Measurements from ENCODE around the gene HOXC9.
A peak's percentile ranks its signal among the peaks of the same experiment; 100 is the strongest.

HOXC9 gene

GRCh38 chr12:54051874-54052437 is 52.0 kb downstream of the HOXC9 start (continued):
- TF ChIP-seq ZNF777 (tag by site-specific recombination; IDR thresholded peaks at IDR 0.05; ENCODE audit: borderline replicate concordance) = no peak
- TF ChIP-seq GLI4 (tag by site-specific recombination; IDR thresholded peaks at IDR 0.05) = no peak
- no peak for TF ChIP-seq ZNF48 (tag by site-specific recombination; IDR thresholded peaks at IDR 0.05)
- TF ChIP-seq ZNF24 (tag by site-specific recombination; IDR thresholded peaks at IDR 0.05) = peak; percentile 91
- peak; percentile 94 for TF ChIP-seq ZNF391 (tag by site-specific recombination; IDR thresholded peaks at IDR 0.05; ENCODE audit: borderline replicate concordance, low read depth)
- TF ChIP-seq GLI2 (tag by site-specific recombination; IDR thresholded peaks at IDR 0.05; ENCODE audit: borderline replicate concordance, low read depth) = peak; percentile 99
- TF ChIP-seq ZSCAN5A (tag by site-specific recombination; IDR thresholded peaks at IDR 0.05) = no peak
- TF ChIP-seq ZNF747 (tag by site-specific recombination; IDR thresholded peaks at IDR 0.05) = no peak
- peak; percentile 99 for TF ChIP-seq BCL11B (tag by site-specific recombination; IDR thresholded peaks at IDR 0.05; ENCODE audit: low read depth)
- no peak; the same call in 1 of the 2 replicates for TF ChIP-seq ZNF214 (tag by site-specific recombination; IDR thresholded peaks at IDR 0.05; ENCODE audit: borderline replicate concordance)
- no peak for TF ChIP-seq ZNF558 (tag by site-specific recombination; IDR thresholded peaks at IDR 0.05)
- TF ChIP-seq ZIC2 (tag by site-specific recombination; IDR thresholded peaks at IDR 0.05) = peak; percentile 96
- TF ChIP-seq ZNF2 (tag by site-specific recombination; IDR thresholded peaks at IDR 0.05) = peak; percentile 87
- TF ChIP-seq ZFP37 (tag by site-specific recombination; IDR thresholded peaks at IDR 0.05) = no peak
- TF ChIP-seq ZNF239 (tag by site-specific recombination; IDR thresholded peaks at IDR 0.05) = no peak
- TF ChIP-seq ZFP3 (tag by site-specific recombination; IDR thresholded peaks at IDR 0.05; ENCODE audit: low read depth) = peak; percentile 23; the same call in 1 of the 2 replicates
- TF ChIP-seq KLF8 (tag by site-specific recombination; IDR thresholded peaks at IDR 0.05) = peak; percentile 59; the same call in 1 of the 2 replicates
- TF ChIP-seq ZNF394 (tag by site-specific recombination; IDR thresholded peaks at IDR 0.05; ENCODE audit: borderline replicate concordance) = no peak; the same call in 1 of the 2 replicates
- TF ChIP-seq BCL11A (tag by site-specific recombination; IDR thresholded peaks at IDR 0.05; ENCODE audit: low read depth) = peak; percentile 98
- no peak for TF ChIP-seq GLIS1 (tag by site-specific recombination; IDR thresholded peaks at IDR 0.05)
- TF ChIP-seq YY2 (tag by site-specific recombination; IDR thresholded peaks at IDR 0.05) = no peak
- TF ChIP-seq ZNF26 (tag by site-specific recombination; IDR thresholded peaks at IDR 0.05) = no peak
- TF ChIP-seq, protein P1, sequence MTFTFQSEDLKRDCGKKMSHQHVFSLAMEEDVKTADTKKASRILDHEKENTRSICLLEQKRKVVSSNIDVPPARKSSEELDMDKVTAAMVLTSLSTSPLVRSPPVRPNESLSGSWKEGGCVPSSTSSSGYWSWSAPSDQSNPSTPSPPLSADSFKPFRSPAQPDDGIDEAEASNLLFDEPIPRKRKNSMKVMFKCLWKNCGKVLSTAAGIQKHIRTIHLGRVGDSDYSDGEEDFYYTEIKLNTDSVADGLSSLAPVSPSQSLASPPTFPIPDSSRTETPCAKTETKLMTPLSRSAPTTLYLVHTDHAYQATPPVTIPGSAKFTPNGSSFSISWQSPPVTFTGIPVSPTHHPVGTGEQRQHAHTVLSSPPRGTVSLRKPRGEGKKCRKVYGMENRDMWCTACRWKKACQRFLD (tag by site-specific recombination; IDR thresholded peaks at IDR 0.05) = no peak
- peak; percentile 94 for TF ChIP-seq ZNF660 (tag by site-specific recombination; IDR thresholded peaks at IDR 0.05)
- TF ChIP-seq KLF9 (tag by site-specific recombination; IDR thresholded peaks at IDR 0.05; ENCODE audit: low read depth) = no peak
- TF ChIP-seq ZNF76 (tag by site-specific recombination; IDR thresholded peaks at IDR 0.05; ENCODE audit: borderline replicate concordance, low read depth) = no peak
- peak; percentile 66; the same call in 1 of the 2 replicates for TF ChIP-seq ZSCAN18 (tag by site-specific recombination; IDR thresholded peaks at IDR 0.05)
- TF ChIP-seq ZNF623 (tag by site-specific recombination; IDR thresholded peaks at IDR 0.05) = no peak
- TF ChIP-seq ZXDB (tag by site-specific recombination; IDR thresholded peaks at IDR 0.05) = peak; percentile 98
- peak; percentile 86 for TF ChIP-seq BCL6B (tag by site-specific recombination; IDR thresholded peaks at IDR 0.05)
- TF ChIP-seq SP2 (tag by site-specific recombination; IDR thresholded peaks at IDR 0.05) = peak; percentile 57
- TF ChIP-seq ZNF248 (tag by site-specific recombination; IDR thresholded peaks at IDR 0.05) = no peak
- no peak; the same call in 1 of the 2 replicates for TF ChIP-seq ZBTB48 (tag by site-specific recombination; IDR thresholded peaks at IDR 0.05)
- no peak for TF ChIP-seq ZNF16 (tag by site-specific recombination; IDR thresholded peaks at IDR 0.05; ENCODE audit: low read depth)
- TF ChIP-seq RBAK (tag by site-specific recombination; IDR thresholded peaks at IDR 0.05) = no peak
- TF ChIP-seq KLF1 (tag by site-specific recombination; IDR thresholded peaks at IDR 0.05) = peak; percentile 73

Measured in HEK293 (cell line).